T-helper 17 cell (primary cell): ENCODE data around the gene RAB38. TPM values are rescaled to one million over a fixed set of nuclear protein-coding genes. Genes with fewer than 3 reads are reported as not detected.

Source experiments
- ATAC-seq: fragments of 150-1000 bp; cut with Tn5 transposase; 2 replicates; pipeline ENCODE4 v1.10.0; 2021; ENCODE audit warnings: mild to moderate bottlenecking, moderate library complexity
- DNase-seq, 3 donors: peaks; one replicate each; pipeline versions ENCODE4 v3.0.0 to v3.0.0-alpha.2; 2020 to 2021
- H3K9me3 ChIP-seq: one replicate; pipeline ENCODE4 v1.7.0; 2013; ENCODE audit warnings: low read length, mild to moderate bottlenecking; ENCODE audit not compliant: control insufficient read depth, poor library complexity, severe bottlenecking
- H3K27ac Mint-ChIP-seq: one replicate; pipeline ENCODE4 v1.8.0; 2022; ENCODE audit warnings: mild to moderate bottlenecking, moderate library complexity, mixed read lengths
- H3K27me3 Mint-ChIP-seq: one replicate; pipeline ENCODE4 v1.8.0; 2022; ENCODE audit warnings: mixed read lengths
- H3K36me3 Mint-ChIP-seq: one replicate; pipeline ENCODE4 v1.8.0; 2022; ENCODE audit warnings: low read depth, mixed read lengths
- H3K4me1 Mint-ChIP-seq: one replicate; pipeline ENCODE4 v1.8.0; 2022; ENCODE audit warnings: mild to moderate bottlenecking, mixed read lengths
- H3K4me3 Mint-ChIP-seq: one replicate; pipeline ENCODE4 v1.8.0; 2022; ENCODE audit warnings: mild to moderate bottlenecking, moderate library complexity, mixed read lengths
- total RNA-seq, 4 donors: library from RNA in 2 of 4; stranded (reverse) in 2 of 4; gene quantifications; one replicate each; pipeline ENCODE4 v1.2.3 and lab custom pipeline; 2022 to 2026

RAB38 gene
- total RNA-seq, 2 donors from 2014 or later = 1.0 to 2.2 TPM

DNA sequence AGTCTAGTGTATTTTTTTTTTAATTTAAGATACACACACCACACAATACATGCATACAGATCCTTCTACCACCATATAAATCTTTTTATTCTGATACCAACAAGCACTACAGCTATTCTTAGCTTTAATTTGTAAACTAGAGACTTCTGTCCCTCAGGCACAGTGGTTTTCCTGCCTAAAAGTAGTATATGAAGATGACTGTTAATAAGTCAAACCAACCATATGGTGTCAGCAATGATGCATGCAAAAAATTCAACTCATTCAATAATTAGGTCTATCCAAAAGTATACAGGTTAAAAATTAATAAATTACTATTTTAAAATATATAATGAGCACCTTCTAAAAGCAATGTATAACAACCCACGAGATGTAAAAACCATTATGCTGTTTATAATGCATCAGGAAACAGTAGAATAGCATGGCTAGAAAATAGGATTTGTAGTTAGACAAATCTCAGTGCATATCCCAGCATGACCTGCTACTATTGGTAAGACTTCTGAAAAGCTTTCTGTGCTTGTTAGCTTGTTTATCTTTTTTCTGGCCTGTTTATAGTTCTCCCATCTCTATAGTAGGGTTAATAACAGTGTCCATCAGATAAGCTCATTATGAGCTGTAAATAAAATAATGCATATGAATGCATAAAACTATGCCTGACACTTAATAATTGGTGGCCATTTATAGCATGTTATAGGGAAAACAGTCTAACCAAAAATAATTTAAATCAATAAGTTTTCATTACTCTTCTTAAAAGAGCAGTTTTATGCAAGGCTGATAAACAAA lies 10.2 kb downstream of the RAB38 start:
- H3K9me3 ChIP-seq = no peaks in the 10 kb centered on the region
- Mint-ChIP-seq H3K27ac (no peak overlapping the region), H3K27me3 (no peaks in the 10 kb centered on the region), H3K4me1 (peaks cover 2% of the 10 kb centered on the region), H3K36me3 (no peaks in the 10 kb centered on the region), H3K4me3 (no peak overlapping the region)
- DNase-seq = no peak
- ATAC-seq = no peak

DNA sequence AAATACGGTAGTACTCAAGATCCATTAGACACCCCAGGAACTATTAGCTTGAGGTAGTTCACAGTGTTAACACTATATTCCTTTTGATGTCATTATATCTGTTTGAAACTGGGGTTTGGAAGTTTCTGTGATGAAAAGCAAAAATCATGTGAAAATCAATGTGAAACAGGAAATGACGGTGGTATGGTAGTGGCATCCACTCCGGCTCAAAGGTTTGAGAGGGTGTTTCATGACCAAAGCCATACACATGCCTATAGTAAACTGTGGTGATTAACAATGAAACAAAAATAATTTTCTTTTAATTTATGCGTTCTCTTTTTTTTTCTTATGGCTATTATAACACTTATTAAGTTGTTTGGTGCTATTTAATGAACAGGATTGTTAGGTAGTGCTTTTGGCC lies 10.9 kb downstream of the RAB38 start:
- H3K36me3 Mint-ChIP-seq = no peaks in the 10 kb centered on the region
- ATAC-seq (no peak), DNase-seq (no peak)
- peaks cover 2% of the 10 kb centered on the region for H3K4me1 Mint-ChIP-seq
- no peak overlapping the region for H3K4me3 Mint-ChIP-seq
- H3K27ac Mint-ChIP-seq = no peak overlapping the region
- no peaks in the 10 kb centered on the region for H3K9me3 ChIP-seq
- no peaks in the 10 kb centered on the region for H3K27me3 Mint-ChIP-seq

DNA sequence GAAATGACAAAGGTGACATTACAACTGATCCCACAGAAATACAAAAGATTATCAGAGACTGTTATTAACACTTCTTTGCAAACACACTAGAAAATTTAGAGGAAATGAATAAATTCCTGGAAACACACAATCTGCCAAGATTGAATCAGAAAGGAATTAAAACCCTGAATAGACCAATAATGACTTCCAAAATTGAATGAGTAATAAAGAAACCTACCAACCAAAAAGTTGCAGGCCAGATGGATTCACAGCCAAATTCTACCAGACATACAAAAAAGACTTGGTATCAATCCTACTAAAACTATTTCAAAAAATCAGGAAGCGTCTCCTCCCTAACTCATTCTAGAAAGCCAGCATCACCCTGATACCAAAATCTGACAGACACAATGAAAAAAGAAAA lies 17.2 kb downstream of the RAB38 start:
- H3K4me3 Mint-ChIP-seq = no peak overlapping the region
- no peak for ATAC-seq

DNA sequence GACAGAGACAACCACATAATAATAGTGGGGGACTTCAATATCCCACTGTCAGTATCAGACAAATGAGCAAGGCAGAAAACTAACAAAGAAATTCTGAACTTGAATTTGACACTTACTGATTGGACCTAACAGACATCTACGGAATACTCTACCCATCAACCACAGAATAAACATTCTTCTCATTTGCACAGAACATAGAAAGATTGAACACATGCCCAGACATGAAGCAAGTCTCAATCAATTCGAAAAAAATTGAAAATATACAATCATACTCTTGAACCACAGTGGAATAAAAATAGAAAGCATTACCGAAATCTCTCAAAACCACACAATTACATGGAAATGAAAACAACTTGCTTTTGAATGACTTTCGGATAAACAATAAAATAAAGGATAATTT lies 17.9 kb downstream of the RAB38 start:
- Mint-ChIP-seq H3K4me3 (no peak overlapping the region), H3K27ac (no peak overlapping the region), H3K36me3 (no peaks in the 10 kb centered on the region), H3K4me1 (no peaks in the 10 kb centered on the region), H3K27me3 (no peaks in the 10 kb centered on the region)
- DNase-seq (no peak), ATAC-seq (no peak)
- no peaks in the 10 kb centered on the region for H3K9me3 ChIP-seq

More for the DNA sequence above, 17.2 kb downstream of the RAB38 start:
- no peaks in the 10 kb centered on the region for H3K27me3 Mint-ChIP-seq
- DNase-seq = no peak
- H3K4me1 Mint-ChIP-seq = no peaks in the 10 kb centered on the region
- no peak overlapping the region for H3K27ac Mint-ChIP-seq
- H3K36me3 Mint-ChIP-seq = no peaks in the 10 kb centered on the region
- H3K9me3 ChIP-seq = no peaks in the 10 kb centered on the region

DNA sequence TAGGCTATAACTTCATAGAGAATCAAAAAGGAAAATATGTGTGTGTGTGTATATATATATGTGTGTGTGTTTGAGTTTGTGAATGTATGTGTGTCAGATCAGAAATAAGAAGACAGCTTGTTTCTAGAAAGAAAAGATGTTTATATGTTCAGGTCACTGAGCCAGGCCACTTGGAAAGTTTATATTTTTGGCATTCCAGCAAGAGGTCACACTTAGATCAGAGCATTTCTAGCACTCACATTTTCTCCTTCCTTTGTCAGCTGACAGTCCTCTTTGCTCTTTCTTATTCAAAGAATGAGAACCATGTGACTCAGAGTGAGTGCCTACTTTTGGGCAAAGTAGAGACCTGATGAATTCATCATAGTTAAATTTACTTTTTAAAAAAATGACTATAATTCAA lies 22.9 kb downstream of the RAB38 start:
- no peak for ATAC-seq
- no peaks in the 10 kb centered on the region for H3K9me3 ChIP-seq
- H3K27me3 Mint-ChIP-seq = no peaks in the 10 kb centered on the region

DNA sequence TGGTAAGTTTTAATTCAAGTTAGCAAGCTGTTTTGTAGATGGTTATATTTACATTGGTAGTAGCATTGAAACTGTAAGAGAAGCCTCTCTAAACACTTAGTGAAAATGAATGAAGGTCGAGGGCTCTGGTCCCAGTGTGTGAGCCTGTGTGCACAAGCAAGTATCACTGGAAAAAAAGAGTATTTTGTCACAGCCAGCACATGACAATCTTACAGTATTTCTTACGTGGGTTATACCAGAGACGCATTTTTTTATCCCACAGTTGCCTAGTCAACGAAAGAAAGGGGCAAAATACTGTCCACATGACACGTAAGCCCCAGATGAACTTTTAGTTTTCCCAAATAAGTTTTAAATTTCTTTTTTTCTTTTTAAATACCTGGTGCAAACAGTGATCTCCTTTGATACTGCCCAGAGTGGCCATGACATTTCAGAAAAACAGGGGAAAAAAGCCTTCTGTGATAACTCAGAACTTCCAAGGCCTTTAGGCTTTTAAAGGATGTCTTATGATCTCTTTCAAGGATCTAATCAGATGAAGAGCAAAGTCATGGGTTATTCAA lies 23.5 kb downstream of the RAB38 start:
- no peaks in the 10 kb centered on the region for H3K36me3 Mint-ChIP-seq
- no peaks in the 10 kb centered on the region for H3K4me1 Mint-ChIP-seq
- no peak for ATAC-seq
- H3K27me3 Mint-ChIP-seq = no peaks in the 10 kb centered on the region
- H3K4me3 Mint-ChIP-seq = no peak overlapping the region
- no peaks in the 10 kb centered on the region for H3K9me3 ChIP-seq
- H3K27ac Mint-ChIP-seq = no peak overlapping the region
- DNase-seq = no peak

More for the DNA sequence above, 22.9 kb downstream of the RAB38 start:
- Mint-ChIP-seq H3K4me1 (no peaks in the 10 kb centered on the region), H3K36me3 (no peaks in the 10 kb centered on the region), H3K4me3 (no peak overlapping the region), H3K27ac (no peak overlapping the region)
- DNase-seq = no peak

DNA sequence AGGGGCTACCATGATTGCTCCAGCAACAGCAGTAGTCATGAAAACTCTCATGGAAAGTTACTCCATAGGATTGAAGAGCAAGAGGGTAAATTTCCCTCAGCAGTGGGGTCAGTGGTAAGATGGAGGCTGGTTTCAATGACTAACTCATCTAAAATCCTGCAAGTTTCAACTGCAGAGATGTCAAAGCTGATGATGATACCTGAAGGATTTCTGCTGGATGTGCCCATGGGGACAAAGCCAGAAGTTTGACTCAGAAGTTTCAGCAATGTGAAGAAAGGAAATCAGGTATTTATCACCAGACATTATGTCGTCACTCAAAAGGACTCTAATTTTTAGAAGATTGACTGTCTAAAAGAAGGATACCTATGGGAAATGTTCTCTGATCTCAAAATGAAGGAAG lies 29.1 kb downstream of the RAB38 start:
- ATAC-seq (no peak), DNase-seq (no peak)
- Mint-ChIP-seq H3K4me1 (peaks cover 2% of the 10 kb centered on the region), H3K27me3 (no peaks in the 10 kb centered on the region), H3K4me3 (no peak overlapping the region), H3K27ac (no peak overlapping the region), H3K36me3 (no peaks in the 10 kb centered on the region)
- H3K9me3 ChIP-seq = no peaks in the 10 kb centered on the region

DNA sequence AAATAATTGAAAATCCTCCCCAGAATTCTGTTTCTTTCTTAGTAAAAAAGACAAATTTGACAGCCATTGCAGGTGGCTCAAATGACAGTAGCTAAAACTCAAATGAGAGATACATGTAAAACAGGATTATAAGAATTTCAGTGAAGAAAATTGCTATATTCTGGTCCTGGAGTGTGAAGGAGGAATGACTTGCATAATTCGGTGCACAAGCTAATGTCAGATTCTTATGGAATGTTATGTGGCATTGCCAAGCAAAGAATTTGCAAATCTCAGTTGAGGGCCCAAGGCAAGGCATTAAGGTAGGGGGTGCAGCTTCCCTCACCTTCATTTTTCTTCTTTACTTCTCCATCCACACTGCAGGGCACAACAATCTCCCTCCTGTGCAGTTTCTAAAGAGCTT lies 35.4 kb downstream of the RAB38 start:
- Mint-ChIP-seq H3K36me3 (peaks cover 4% of the 10 kb centered on the region), H3K4me1 (peaks cover 2% of the 10 kb centered on the region), H3K27ac (no peak overlapping the region), H3K27me3 (no peaks in the 10 kb centered on the region), H3K4me3 (no peak overlapping the region)
- ATAC-seq (no peak), DNase-seq (no peak)
- no peaks in the 10 kb centered on the region for H3K9me3 ChIP-seq

DNA sequence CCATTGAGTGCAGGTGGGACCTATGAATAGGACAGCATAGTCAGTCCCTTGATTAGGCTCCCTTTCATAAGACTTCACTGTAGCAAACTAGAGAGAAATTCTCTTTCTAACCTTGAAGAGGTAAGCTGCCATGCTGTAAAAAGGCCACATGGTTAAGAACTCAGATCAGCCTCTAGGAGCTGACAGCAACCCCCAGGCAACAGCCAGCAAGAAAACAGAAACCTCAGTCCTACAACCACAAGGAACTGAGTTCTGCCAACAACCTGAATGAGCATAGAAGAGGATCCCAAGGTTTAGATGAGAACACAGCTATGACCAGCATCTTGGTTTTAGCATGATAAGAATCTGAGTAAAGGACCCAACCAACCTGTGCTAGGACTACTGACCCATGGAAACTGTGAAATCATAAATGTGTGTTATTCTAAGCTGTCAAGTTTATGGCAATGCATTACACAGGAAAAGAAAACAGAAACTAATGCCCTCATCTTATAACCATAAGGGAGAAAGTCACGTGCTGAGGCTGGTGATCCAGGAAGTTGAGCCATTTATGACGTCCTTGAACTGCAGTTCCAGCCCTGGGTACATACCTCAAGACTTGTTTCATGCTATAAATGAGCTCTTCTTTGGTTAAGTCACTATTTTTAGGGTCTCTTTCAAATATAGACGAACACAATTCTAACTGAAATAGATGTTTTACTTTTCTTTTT lies 43.3 kb downstream of the RAB38 start:
- H3K27ac Mint-ChIP-seq = no peak overlapping the region
- H3K9me3 ChIP-seq = no peaks in the 10 kb centered on the region
- H3K4me1 Mint-ChIP-seq = no peaks in the 10 kb centered on the region
- no peak for DNase-seq
- H3K36me3 Mint-ChIP-seq = no peaks in the 10 kb centered on the region
- no peaks in the 10 kb centered on the region for H3K27me3 Mint-ChIP-seq
- ATAC-seq = no peak
- no peak overlapping the region for H3K4me3 Mint-ChIP-seq

DNA sequence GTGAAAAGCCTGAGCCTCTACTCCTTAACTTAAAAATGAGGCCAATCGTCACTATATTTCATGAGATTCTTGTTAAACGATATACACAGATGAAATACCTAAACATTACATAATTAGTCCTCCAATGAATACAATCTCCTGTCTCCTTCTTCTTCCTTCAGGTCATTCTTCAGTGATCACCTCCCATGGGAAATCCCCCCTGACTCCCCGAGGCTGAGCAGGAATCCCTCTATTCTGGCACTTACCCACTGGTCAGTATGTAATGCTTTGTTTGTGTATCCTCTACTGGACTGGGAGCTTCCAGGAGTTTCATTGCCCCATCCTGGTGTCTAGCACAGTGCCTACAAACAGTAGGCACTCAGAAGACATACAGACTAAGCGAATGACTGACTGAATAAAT lies 52.3 kb downstream of the RAB38 start:
- DNase-seq = no peak
- H3K9me3 ChIP-seq = no peaks in the 10 kb centered on the region
- Mint-ChIP-seq H3K4me3 (no peak overlapping the region), H3K27me3 (no peaks in the 10 kb centered on the region), H3K4me1 (no peaks in the 10 kb centered on the region), H3K36me3 (peaks cover 2% of the 10 kb centered on the region), H3K27ac (no peak overlapping the region)
- ATAC-seq = no peak

DNA sequence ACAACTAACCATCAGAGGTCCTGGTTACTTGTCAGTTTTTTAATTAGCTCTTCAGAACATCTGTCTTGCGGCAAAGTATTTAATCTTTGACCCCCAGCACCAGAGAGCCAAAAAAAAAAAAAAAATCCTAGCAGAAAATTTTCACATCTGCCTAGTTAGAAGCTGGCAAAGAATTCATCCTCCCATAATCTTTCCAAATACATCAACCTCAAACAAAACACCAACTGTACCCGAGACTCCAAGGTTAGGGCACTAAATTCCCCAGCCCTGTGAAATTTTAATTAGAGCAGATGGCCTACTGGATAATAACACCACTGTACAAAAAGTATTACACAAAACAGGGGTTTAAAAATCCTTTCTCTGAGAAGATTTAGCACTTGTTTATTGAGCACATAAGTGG lies 55.7 kb downstream of the RAB38 start:
- Mint-ChIP-seq H3K4me3 (no peak overlapping the region), H3K4me1 (no peaks in the 10 kb centered on the region), H3K27me3 (no peaks in the 10 kb centered on the region), H3K36me3 (no peaks in the 10 kb centered on the region), H3K27ac (no peak overlapping the region)
- DNase-seq (no peak), ATAC-seq (no peak)
- no peaks in the 10 kb centered on the region for H3K9me3 ChIP-seq

DNA sequence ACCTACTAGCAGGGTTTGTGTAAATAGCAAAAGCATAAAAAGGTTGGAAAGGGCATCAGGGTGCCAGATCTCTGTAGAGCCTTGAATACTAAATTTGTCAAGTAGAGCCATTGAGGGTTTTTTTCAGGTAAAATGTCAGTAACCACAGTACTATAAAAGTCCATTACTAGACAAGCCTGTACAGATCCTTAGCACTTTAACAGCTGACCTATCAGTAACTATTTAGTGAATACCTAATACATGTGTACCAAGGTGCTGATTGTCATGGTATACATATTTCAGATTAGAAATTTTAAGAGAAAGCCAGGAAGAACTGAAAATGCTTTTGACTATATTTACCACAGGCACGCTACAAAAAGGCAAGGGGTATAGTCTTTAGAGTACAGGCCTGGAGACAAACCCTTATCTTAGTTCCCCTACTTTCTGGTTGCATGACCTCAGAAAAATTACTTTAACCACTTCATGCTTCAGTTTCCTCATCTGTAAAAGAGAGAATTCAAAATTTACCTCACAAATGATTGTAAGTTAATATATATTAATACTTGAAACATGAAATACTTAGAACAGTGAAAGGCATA lies 57.9 kb downstream of the RAB38 start:
- no peaks in the 10 kb centered on the region for H3K9me3 ChIP-seq
- Mint-ChIP-seq H3K27me3 (no peaks in the 10 kb centered on the region), H3K4me3 (no peak overlapping the region), H3K4me1 (no peaks in the 10 kb centered on the region), H3K36me3 (no peaks in the 10 kb centered on the region), H3K27ac (no peak overlapping the region)
- no peak for DNase-seq
- ATAC-seq = no peak

DNA sequence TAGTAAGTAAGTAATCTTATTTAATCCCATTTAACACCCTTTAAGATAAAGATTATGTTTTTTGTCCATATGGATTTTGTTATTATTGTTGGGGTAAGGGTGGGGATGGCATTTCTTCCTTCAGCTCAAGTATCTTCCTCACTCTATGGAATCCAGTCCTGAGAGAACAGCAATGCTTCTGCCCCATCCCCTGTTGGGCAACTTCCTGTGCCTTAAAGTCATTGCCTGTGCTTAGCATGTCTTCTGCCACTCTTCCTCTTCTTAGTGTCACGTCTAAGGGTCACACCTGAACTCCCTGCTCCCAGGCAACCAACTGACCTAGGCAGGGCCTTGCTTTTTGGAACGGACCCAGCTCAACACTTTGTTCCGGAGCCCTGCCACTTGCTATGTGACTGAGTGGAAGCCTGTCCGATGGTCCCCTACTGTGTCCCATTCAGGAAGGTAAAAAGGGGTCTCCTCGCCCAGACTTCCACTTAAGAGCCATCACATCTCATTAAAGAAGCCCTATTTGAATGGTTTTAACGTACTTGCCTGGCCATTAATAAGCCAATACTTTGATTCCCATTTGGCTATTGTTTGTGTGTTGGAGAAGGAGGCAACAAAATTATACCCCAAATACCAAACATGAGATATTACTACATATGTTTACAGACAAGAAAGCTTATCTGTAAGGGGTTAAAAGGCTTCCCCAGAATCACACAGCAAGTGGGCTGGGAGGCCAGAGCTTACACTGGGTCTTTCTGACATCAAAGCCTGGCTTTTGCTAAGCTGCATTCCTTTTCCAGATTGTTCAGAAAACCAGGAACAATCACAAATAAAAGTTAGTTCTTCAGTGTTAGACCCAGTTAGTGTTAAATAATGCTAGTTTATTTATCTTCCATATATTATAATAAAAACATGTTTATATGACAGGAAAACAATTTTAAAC lies 59.2 kb downstream of the RAB38 start:
- H3K27ac Mint-ChIP-seq = no peak overlapping the region
- DNase-seq (no peak), ATAC-seq (no peak)
- H3K9me3 ChIP-seq = no peaks in the 10 kb centered on the region
- no peaks in the 10 kb centered on the region for H3K36me3 Mint-ChIP-seq
- no peaks in the 10 kb centered on the region for H3K4me1 Mint-ChIP-seq
- no peak overlapping the region for H3K4me3 Mint-ChIP-seq
- H3K27me3 Mint-ChIP-seq = no peaks in the 10 kb centered on the region
